A549 (cell line): ENCODE results near the gene GADD45B.

Experiments used
- EP300 ChIP-seq, 2 experiments: fragments of >200 bp; sonication (Bioruptor Twin); formaldehyde crosslinking; IDR thresholded peaks; 2 replicates in 1 of 2; 3 replicates in 1 of 2; pipeline ENCODE4 v1.6.1; 2016 to 2017
- FOSL2 ChIP-seq, 2 experiments: fragments of 450-650 bp in 1 of 2; fragments of >200 bp in 1 of 2; sonication (Bioruptor Twin) in 1 of 2; formaldehyde crosslinking; IDR thresholded peaks; 2 replicates each; pipeline versions ENCODE4 v1.5.0 to v1.6.1; 2016 to 2020; ENCODE audit warnings: mild to moderate bottlenecking in 1 of 2, moderate library complexity in 1 of 2
- JUNB ChIP-seq: fragments of >200 bp; sonication (Bioruptor Twin); formaldehyde crosslinking; IDR thresholded peaks from 2 replicates; pipeline ENCODE4 v1.6.1; 2016
- ZC3H11A ChIP-seq: fragments of 450-650 bp; IDR thresholded peaks from 2 replicates; pipeline ENCODE4 v1.6.1; 2014; ENCODE audit warnings: antibody characterized with exemption, mild to moderate bottlenecking
- ZFP36 ChIP-seq: fragments of 450-650 bp; IDR thresholded peaks from 2 replicates; pipeline ENCODE4 v1.6.1; 2014; ENCODE audit warnings: borderline replicate concordance; ENCODE audit not compliant: partially characterized antibody
- TF ChIP-seq, protein P1 (sequence below): IDR thresholded peaks from 2 replicates; pipeline ENCODE4 v1.6.1; 2012
- TF ChIP-seq, protein P2 (sequence below): fragments of >200 bp; sonication (Bioruptor Twin); formaldehyde crosslinking; IDR thresholded peaks from 2 replicates; pipeline ENCODE4 v1.6.1; 2016
- TF ChIP-seq, protein P3 (sequence below): fragments of >200 bp; sonication (Bioruptor Twin); formaldehyde crosslinking; IDR thresholded peaks from 3 replicates; pipeline ENCODE4 v1.5.1; 2016

DNA sequence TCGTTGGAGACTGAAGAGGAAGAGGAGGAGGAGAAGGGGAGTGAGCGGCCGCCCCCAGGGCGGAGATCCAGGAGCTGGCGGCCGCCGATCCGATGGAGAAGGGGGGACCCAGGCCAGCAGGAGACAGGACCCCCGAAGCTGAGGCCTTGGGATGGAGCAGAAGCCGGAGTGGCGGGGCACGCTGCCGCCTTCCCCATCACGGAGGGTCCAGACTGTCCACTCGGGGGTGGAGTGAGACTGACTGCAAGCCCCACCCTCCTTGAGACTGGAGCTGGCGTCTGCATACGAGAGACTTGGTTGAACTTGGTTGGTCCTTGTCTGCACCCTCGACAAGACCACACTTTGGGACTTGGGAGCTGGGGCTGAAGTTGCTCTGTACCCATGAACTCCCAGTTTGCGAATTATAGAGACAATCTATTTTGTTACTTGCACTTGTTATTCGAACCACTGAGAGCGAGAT is 1.8 kb downstream of the GADD45B start:
- no peak for TF ChIP-seq EP300 (IDR thresholded peaks at IDR 0.05)
- no peak for TF ChIP-seq JUNB
- no peak for TF ChIP-seq FOSL2 (IDR thresholded peaks at IDR 0.05)
- no peak for TF ChIP-seq FOSL2 (CRISPR knock-in tag; IDR thresholded peaks at IDR 0.05)
- no peak for TF ChIP-seq ZC3H11A
- TF ChIP-seq, protein P1, sequence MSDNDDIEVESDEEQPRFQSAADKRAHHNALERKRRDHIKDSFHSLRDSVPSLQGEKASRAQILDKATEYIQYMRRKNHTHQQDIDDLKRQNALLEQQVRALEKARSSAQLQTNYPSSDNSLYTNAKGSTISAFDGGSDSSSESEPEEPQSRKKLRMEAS, result no peak
- no peak for TF ChIP-seq ZFP36
- TF ChIP-seq, protein P2, sequence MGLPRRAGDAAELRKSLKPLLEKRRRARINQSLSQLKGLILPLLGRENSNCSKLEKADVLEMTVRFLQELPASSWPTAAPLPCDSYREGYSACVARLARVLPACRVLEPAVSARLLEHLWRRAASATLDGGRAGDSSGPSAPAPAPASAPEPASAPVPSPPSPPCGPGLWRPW, result no peak
- TF ChIP-seq, protein P3, sequence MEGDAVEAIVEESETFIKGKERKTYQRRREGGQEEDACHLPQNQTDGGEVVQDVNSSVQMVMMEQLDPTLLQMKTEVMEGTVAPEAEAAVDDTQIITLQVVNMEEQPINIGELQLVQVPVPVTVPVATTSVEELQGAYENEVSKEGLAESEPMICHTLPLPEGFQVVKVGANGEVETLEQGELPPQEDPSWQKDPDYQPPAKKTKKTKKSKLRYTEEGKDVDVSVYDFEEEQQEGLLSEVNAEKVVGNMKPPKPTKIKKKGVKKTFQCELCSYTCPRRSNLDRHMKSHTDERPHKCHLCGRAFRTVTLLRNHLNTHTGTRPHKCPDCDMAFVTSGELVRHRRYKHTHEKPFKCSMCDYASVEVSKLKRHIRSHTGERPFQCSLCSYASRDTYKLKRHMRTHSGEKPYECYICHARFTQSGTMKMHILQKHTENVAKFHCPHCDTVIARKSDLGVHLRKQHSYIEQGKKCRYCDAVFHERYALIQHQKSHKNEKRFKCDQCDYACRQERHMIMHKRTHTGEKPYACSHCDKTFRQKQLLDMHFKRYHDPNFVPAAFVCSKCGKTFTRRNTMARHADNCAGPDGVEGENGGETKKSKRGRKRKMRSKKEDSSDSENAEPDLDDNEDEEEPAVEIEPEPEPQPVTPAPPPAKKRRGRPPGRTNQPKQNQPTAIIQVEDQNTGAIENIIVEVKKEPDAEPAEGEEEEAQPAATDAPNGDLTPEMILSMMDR, result no peak
